Stimulated activated CD4-positive, alpha-beta T cell treated with anti-CD3 and anti-CD28 coated beads, Interleukin-2, amount 100 ng/mL, for 24 hours (primary cell): ENCODE results near the gene PHACTR3.
"Not testable (repeated sequence)": the region's sequence is repeated elsewhere in the genome, so short reads cannot be mapped to it uniquely, and the experiment has no call there.

Experiments
- DNase-seq, 2 donors: peaks; one replicate each; pipeline ENCODE4 v3.0.0-alpha.2; 2020

Gene PHACTR3

DNA sequence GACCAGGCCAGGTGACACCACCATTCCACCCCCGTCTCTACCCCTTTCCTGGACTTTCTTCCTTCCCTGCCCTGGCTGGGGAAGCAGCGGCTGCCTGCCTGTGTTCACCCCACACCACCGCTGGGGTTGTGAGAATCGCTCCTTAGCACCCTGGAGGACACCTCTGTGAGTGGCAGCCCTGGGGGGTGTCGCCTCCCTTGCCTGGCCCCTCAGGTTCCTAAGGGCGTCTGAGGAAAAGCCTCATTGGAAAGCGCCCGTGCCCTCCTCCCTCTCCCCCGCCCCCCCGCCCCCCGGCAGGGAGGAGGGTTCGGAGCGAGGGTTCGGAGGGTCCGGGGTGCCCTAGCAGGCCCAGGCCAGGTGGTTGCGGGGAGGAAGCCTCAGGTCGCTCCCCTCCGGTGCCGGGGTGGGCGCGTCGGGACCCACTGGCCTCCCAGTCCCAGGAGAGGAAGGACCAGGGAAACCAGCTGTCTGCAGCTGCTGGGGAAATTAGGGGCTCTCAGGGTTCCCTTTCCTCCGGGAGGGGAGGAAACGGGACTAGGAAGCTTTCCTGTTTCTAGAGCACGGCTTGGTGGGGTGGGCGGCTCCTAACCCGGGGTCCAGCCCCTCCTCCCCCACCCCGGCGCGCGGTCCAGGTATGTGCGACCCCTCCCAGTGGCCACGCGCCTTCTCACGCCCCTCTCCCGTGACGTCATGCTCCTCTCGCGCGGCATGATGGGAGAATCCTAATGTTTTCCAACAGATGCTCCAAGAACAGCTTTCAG lies at the start of gene PHACTR3:
Gene PHACTR3, plus strand, starts transcription at position 760 of the 761 bp plus-strand sequence. CDS start 475 bp downstream, outside the sequence.
- no peak for DNase-seq

DNA sequence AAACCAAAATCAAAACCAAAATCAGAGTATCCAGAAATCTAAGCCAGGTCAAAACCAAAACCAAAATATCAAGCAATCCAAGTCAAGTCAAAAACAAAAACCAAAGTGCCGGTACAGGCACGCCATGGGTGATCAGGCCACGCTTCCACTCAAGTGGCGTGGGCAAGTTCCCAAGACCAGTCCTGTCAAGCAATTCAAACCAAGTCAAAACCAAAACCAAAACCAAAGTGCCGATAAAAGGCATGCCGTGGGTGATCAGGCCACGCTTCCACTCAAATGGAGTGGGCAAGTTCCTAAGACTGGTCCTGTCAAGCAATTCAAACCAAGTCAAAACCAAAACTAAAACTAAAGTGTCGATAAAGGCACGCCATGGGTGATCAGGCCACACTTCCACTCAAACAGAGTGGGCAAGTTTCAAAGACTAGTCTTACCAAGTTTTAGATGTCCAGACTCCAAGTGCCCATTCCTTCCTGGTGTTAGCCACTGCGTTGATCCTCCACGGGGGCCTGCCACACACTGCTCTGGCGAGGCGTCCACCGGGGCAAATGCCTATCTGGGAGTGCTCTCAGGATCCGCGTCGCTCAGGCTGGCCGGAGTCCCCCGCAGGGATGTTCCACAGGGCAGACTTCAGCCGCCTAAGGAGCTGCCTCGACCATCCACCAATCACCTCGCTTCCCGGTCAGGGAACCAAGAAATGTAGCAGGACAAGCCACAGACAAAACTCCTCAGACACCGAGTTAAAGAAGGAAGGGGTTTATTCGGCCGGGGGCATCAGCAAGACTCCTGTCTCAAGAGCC lies 46.4 kb upstream of the PHACTR3 start:
- not testable (repeated sequence) for DNase-seq

DNA sequence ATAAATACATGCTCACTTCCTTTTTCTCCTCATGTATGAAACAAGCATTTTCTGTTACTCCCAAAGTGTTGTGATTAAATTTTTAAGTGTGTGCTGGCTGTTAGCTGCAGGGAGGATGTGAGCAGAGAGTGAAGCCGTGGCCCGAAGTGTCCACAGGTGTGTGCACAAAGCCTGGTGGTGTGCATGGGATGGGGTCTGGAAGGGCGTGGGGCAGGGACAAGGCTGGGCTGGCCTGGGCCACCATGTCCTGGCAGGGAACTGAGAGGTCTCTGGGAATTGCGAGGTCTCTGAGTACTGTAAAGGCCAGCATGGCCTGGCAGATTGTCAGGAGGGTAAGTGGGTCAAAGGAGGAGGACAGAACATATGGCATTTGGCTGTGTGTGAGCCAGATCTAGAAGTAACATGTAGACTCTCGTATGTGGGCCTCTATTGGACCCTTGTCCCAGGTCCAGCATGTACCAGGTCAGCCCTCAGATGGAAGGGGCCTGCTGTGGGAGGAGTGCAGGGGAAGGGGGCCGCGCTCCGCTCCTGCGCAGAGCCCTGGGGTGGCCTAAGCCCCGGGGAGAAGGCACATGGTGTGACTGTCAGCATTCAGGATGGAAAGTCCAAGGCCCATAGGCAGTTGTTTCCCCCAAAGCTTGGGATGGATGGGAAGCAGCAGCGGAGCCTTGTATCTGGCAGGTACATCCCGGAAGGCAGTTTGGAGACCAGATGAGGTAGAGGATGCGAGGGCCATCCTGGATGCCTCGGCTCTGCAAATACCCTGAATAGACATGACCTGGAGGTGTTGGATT lies 45.1 kb upstream of the PHACTR3 start:
- DNase-seq = no peak

DNA sequence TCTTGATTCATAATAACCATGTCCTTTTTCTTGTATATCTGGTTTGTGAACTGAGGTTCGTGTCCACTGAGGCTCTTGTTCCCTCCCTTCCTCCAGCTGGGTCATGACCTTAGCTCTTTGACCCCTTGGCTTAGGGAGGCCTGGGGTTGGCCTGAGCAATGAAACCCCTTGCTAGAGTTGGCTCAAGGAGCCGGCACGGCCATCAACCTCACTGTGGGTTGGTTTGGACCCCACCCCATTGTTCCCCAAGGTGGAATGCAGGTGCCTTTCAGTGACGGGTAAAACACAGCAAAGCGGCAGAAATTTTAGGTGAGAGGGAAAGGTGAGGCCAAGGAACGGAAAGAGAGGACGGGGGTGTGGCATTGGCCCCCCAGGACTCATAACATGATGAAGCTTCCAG lies 44.5 kb upstream of the PHACTR3 start:
- no peak for DNase-seq

DNA sequence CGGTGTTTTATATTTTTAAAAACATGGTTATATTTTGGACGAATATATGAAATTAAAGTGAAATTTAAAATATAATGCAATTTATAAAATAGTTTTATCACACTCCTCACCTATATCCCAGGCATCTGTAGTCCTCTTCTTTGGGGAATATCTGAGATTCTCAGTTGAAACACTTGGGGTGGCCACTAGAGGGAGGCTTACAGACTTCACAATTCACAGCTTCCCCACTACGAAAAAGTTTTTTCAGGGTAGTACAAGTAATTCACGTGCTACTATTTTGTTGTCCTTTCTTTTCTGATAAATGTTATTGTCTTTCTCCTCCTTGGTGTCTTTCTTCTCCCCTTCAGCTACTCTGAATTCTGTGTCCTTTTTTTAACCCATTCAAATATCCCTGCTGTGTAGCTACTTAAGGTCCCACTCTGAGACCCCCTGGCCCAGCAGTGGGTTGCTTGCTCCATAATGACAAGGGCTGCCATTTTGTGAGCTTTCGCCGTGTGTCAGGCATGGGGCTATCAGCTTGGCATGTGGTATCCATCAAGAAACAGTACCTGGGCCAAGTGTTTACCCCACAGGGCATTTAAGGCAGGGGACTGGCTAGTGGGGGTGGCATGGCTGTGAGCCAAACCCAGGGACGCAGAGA lies 43.6 kb upstream of the PHACTR3 start:
- no peak for DNase-seq

DNA sequence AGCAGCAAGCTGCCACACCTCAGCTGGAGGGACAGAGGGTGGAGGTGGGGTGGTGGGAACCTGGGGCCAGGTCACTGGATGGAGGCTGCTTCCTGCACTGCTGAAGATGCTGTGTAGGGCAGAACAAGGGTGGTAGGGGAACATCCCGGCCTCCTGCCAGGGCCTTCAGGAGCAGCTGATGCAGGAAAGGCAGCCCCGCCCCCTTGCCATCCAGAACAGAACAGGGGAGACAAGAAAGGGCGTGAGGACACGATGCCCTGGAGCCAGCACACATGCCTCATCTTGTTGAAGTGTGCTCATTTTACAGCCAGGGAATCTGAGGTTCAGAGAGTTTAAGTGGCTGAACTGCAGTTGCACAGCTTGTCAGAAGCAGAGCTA lies 43.1 kb upstream of the PHACTR3 start:
- DNase-seq = no peak

DNA sequence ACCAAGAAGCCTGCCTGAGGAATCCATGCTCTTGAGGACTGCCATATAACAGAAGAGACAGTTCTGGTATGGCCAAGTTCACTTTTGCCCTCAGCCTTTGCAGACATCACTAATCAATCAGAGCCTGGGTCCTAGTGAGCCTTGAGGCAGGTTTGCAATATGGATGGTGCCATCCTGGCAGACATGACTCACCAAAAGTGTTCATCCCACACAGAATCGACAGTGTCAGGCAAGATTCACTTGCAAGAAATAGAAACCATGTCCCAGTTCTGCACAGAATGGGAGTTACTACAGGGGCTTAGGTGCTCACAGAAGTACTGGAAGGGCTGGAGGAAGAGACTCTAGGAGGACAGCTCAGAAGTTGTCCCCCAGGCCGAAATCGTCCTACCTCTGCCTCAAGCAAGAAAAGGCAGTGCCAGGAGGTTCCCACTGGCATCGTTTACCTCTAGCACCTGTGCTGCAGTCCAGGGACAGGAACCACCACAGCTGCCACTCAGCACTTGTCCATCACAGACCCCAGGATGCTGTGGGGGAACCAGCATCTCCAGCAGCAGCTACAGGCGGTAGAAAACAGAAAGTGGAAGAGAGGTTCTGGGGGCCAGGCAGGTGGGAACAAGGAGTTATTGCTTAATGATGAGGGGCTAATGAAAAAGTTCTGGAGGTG lies 42.6 kb upstream of the PHACTR3 start:
- DNase-seq = no peak

DNA sequence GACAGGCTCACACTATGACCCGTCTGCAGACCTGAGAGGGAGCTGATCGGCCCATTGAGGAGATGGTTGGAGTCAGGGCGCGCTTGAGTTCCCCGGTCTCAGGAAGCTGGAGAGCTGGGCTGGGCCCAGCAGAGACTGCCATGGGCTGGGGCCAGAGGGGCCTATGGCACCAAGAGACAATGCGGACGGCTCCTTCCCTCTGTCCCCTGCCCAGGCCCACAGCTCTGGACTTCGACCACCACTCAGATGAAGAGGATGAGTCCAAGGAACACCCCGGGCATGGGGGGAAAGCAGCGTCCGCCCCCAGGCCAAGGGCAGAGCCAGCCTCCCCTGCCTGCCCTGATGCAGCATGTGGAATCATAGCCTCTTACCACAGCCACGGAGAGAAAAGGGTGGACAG lies 40.2 kb upstream of the PHACTR3 start:
- no peak for DNase-seq

DNA sequence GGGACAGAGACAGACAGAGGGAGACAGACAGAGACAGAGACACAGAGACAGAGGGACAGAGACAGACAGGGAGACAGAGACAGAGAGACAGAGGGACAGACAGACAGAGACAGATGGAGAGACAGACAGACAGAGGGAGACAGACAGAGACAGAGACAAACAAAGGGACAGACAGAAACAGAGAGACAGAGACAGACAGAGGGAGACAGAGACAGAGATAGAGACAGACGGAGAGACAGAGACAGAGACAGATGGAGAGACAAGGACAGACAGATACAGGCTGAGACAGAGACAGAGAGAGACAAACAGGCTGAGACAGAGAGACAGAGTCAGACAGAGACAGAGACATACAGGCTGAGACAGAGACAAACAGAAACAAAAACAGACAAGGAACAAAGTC lies 39.4 kb upstream of the PHACTR3 start:
- no peak for DNase-seq

DNA sequence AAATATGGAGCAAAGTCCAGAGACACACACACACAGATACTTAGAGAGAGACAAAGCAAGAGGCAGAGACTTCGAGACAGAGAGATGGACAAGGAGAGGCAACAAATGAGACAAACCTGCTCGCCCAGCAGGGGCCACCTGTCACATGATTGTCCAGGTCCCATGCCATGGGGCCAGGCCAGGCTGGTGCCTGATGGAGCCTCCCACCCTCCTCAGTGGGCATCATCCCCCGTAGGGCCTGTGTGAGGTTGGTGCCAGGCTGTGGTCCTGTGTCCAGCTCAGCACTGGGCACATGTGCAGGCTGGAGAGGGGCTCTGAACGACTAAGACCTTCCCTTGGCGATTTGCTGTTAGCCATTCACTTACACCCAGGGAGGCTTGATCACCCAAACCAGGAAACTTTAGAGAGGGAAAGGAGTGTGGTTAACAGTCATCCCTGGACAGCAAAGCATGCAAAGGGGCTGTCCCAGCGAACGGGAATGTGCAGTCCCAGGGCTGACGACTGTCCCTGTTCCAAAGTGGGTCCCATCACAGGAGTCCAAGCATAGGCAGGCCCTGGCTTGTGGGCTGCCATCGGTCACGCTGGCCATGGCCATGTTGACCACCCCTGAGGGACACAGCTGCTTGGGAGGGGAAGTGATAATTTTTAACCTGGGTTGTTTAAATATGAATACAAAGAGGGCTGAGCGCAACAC lies 38.4 kb upstream of the PHACTR3 start:
- no peak for DNase-seq

DNA sequence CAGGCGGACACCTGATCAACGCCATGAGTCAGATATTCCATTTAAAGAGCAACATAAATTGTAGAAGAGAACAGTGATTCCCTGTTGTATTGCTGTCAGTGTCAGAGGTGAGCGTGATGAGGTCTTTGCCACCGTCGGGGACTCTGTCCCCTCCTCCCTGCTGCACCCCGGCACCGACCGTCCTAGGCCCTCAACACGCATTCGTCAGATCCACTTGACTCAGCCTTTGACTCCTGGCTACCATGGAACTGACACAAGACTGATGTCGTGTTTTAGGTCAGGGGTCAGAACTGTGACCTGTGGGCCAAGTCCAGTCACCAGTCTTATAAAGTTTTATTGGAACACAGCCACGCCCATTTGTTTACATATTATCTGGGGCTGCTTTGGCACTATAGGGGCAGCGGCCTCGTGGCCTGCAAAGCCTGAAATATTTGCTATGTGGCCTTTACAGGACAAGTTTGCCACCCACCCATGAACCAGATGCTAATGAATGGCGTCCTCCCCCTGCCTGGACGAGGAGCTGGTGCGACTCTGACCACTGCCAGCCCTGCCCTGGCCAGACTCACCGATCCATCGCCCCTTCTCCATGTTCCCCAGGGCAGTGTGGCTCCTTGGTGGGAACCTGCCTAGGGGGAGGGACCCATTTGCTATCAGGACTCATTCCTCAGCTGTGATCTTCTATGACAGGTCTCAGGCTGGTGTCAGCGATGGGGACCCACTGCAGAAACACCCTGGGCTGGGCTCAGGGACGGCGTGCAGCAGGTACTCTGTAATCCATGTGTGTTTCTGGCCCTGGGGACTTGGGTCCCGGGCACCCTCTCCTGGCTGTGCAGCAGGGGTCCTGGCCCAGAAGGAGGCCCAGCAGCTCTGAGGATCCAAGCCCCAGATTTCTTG lies 37.5 kb upstream of the PHACTR3 start:
- no peak for DNase-seq

DNA sequence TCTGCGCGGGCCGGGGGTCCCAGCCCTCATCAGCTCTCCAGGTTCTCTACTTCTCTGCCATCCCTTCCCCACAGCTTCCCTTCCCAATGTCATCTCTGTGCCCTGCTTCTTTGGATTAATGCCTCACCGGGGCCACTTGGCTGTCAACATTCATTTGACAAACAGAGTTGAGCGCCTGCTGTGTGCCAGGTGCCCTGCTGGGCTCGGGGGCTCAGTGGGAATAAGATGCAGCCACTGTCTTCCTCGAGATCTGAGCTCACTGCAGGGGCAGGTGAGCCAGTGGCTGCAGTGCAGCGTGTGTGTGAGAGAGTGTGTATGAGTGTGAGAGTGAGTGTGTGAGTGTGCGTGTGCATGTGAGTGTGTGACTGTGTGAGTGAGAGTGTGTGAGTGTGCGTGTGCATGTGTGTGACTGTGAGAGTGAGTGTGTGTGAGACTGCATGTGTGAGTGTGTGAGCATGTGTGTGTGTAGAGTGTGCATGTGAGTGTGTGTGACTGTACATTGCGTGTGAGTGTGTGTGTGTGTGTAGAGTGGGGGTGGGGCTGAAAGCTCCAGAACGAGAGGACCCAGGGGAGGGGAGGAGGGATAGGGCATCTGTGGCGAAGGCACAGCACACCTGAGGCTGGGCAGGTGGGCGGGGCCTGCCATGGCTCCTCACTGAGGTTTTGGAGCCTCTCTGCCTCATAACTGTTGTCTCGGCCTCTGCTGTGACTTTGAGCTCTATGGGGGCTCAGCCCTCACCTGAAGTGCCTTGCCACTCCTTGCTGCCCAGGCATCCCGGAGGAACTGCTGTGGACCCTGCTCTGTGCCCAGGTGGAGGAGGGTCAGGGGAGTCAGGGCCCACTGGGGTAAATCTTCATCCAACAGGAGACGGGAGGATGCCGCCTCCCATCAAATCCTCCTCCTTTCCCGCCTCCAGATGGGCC lies 36.5 kb upstream of the PHACTR3 start:
- DNase-seq = no peak

DNA sequence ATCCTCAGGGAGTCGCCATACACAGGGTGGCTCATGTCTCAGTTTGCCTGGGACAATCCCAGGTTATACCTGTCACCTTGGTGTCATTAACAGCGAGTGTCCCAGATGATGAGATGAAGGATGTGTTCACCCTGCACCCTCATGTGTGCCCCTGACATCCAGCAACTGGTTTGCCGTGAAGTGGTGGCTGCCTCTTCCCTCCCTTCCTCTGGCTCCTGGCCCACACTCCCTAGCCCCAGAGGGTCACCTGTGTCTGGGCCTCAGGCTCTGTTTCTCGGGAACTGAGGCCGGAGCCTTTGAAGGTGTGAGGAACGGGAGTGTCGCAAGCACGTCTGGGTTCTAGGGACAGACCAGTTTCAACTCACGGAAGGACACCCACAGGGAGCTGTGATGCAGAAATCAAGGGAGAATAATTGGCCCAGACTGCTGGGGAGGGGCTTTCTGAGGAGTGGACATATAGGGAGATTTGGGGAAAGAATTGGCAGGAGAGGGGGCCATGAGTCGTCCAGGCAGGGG lies 35.8 kb upstream of the PHACTR3 start:
- DNase-seq = no peak

DNA sequence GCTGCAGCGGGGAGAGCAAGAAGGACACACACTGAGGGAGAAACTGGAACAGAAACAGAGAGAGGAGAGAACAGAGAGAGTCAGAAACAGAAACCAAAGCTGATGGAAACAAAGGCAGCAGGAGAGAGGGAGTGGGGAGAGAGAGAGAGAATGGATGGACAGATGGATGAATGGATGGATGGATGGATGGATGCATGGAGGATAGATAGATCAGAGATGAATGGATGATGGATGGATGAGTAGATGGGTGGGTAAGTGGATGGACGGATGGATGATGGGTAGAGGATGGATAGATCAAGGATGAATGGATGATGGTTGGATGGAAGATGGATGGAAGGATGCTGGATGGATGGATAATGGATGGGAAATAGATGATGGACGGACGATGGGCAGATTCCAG lies 35.0 kb upstream of the PHACTR3 start:
- no peak for DNase-seq

DNA sequence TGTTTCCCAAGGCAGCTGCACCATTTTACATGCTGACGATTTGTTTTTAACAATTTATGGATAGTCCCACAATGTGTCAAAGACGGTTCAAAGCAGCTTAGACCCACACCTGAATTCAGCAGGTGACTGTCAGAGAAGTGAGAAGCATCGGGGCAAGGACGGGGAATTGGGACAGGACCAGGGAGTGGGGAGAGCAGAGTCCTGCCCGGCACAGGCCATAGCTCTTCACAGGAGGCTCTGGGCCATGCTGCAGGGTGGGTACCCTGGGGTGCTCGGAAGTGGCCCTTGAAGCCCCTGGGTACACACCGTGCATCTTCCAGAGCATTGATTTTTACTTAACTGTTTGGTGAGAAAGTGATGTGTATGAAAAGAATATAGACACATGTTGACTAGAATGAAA lies 33.2 kb upstream of the PHACTR3 start:
- no peak for DNase-seq

DNA sequence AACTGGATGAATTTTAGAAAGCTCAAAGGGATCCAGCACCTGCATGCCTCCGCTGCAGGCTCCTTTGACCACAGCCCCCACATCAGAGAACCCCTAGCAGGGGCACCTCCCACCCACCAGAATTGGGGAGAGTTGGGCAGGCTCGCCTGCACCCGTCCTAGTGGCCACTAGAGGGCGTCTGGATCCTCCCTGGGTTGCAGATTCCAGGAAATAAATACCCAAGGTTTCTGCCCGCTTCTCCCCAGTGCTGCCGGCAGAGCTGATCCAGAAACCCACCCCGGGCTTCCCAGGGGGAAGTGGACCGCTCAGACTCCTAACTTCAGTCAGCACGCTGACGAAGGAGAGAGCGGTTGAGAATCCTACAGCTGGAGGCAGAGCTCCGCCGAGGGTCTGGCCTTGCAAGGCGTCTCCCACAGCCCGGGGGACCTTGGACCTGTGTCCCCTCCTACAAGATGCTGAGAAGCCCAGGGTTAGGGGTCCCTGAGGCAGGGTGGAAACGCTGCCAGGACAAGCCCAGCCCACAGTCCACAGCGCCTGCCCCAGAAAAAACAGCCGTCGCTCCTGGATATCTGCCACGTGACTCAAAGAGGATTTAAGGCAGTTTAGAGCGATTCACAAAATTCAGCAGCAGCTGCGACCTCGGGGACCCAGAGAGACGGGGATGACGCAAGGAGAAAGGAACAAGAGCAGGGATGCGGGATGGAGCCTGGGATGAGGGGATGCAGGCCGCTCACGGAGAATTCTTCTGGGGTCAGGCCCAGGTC lies 32.6 kb upstream of the PHACTR3 start:
- DNase-seq = peak; percentile 68 to 72

DNA sequence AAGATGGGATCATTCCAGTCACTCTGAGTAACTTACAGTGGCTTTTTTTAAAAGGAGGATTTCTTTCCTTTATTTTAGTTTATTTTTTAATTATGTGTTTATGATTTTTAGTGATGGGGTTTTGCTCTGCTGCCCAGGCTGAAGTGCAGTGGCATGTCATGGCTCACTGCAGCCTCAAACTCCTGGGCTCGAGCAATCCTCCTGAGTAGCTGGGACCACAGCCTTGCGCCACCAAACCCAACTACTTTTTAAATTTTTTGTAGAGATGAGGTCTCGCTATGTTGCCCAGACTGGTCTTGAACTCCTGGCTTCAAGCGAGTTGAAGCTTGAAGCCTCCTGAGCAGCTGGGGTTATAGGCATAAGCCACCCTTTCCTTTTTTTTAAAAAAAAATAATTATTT lies 31.8 kb upstream of the PHACTR3 start:
- DNase-seq = no peak

DNA sequence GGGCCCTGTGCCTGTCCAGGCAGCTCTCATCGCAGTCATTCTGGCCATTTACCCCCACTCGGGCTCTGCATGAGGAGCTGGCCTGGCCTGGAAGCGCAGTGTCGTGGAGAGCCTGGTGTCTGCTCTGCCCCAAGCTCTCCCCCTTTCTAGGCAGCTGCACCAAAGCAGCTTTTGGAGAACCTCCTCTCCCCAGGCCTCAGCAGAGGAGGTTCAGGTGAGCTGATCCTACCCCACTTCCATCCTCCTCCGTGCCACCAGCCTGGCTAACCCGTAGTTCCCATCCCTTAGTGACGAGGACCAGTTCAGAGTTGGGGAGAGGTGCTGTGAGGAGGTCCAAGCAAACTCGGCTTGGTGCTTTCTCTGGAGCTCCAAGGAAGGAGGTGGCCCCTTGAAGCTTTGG lies 30.5 kb upstream of the PHACTR3 start:
- no peak for DNase-seq

DNA sequence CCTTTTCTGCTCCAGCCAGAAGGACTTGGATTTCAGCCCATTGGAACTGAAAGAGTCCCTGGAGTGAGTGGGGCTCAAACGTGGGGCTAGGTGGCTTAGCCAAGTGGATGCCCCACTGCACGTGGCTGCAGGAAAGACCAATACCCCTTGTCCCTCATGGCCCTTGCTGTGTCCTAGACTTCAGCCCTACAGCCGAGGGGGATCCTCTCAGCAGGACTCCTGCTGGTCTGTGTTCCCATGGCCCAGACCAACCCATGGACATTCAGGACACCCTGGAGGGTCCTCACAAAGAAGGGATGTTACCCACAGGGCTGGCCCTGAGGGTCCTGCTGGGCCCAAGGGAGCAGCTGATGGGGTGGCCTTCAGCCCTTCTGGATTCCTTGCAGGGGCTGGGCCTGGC lies 30.0 kb upstream of the PHACTR3 start:
- DNase-seq = no peak
